Stimulated activated naive CD8-positive, alpha-beta T cell treated with anti-CD3 and anti-CD28 coated beads, Interleukin-15, Interleukin-2, amounts not matched to agents 100 U/mL and 50 U/mL, for 24 hours (primary cell): ENCODE measurements around the gene TLE1.
A peak's percentile ranks its signal among the peaks of the same experiment; 100 is the strongest.
"Not testable (repeated sequence)": the region's sequence is repeated elsewhere in the genome, so short reads cannot be mapped to it uniquely, and the experiment has no call there.

ENCODE experiments used
- ATAC-seq: fragments of 150-1000 bp; cut with Tn5 transposase; one replicate; pipeline ENCODE4 v1.10.0; 2021
- DNase-seq: peaks from one replicate; pipeline ENCODE4 v3.0.0; 2021

Gene TLE1

GRCh38 chr9:81621785-81622259 is 67.5 kb downstream of the TLE1 start:
- no peak for DNase-seq
- no peak for ATAC-seq

GRCh38 chr9:81621118-81621517 is 68.2 kb downstream of the TLE1 start:
- no peak for ATAC-seq
- no peak for DNase-seq

DNA sequence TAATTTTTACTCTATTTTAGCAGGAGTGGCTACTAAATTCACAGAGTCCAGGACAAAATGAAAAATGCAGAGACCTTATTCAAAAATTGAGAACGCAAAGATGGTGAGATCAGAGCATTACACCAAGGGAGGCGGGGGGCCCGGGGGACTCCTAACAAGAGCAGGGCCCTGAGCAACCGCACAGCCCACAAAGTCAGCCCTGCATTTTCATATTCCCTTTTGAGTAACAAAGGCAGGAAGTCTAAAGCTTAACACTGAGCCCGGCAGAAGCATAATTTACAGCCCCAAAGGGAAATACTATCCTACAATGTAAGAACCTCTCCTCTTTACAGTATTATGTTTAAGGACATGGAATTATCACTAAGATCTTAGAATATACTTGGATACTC is 69.4 kb downstream of the TLE1 start:
- peak; percentile 28 for ATAC-seq
- peak; percentile 22 for DNase-seq

DNA sequence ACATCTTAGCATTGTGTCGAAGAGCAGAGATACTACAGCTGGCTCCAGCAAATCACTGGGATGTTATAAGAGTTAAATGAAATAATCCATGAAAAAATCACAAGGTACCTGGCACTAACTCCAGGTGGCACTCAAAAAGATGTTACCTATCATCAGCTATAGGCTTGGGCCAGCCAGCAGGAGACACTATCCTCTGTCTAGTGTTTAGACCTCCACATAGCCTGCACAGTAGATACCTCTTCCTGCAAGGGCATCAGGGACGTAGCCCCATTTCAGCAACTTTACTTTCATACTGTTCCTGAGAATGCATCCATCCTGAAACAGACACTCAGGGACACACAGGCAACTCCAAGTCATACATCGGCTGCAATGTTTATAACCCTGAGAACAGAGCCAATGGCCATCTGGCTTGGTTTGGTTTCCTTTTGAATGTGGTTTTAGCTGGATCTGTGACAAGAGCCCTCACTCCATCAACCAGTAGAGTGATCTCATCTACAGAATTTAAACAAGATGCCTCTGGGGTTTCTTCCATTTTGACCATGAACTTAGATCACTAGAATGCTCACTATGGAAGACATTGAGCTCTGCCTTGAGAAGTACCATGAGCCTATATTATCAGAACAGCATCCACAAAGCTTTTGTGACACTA is 69.9 kb downstream of the TLE1 start:
- DNase-seq = no peak
- ATAC-seq = no peak

- no peak for ATAC-seq
These were observed 70.4 kb downstream of the TLE1 start for GRCh38 chr9:81618923-81619322.

DNA sequence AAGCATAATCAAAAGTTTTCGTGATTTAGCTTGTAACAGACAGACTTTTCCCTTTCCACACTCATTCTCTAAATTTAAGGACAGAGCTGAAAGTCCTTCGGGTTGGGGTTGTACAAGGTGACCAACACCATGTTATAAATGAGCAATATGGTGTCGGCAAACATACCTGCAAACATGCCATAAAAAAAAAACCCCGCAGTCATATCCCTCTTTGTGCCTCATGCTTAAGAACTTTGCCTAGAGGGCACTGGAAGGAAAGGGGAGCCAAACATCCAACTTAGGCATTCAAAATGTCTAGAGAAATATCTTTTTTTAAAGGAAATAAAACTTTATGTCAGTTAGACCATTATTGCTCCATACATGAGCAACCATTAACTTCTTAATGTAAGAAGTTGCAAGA is 73.2 kb downstream of the TLE1 start:
- DNase-seq (no peak), ATAC-seq (no peak)

More at GRCh38 chr9:81618923-81619322, 70.4 kb downstream of the TLE1 start:
- no peak for DNase-seq

- ATAC-seq (no peak), DNase-seq (no peak)
These were observed 75.0 kb downstream of the TLE1 start for GRCh38 chr9:81614335-81614734.

DNA sequence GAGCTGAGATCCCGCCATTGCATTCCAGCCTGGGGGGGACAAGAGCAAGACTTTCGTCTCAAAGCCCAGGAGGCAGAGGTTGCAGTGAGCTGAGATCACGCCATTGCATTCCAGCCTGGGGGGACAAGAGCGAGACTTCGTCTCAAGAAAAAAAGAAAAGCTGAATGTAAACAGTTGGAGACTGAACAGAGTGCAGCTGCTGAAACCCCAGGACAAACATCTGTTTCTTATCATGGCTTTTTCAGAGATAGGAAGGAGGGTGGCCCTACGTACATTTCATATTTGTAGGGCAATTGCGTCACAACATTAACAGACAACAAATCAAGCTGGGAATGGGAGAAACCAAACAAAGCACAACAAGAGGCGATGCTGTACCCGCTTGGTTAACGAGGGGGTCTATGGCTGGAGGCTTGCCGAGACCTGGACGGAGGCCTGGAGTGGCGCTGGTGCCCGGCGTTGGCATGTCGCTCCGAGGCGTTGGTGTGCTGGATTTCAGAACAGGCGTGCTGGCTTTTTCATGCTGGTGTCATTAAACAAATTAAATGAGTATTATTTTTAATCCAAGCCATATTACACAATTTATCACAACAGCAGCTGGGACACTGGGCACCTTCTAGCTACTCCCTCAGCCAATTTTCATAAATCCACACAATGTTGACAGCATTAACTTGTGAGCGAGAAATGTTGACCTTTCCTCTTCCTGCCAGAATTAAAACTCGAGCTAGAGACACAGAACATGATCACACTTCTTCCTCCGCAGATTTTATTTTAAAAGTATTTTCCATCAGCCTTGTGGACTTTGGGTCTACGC is 76.1 kb downstream of the TLE1 start:
- ATAC-seq = no peak
- DNase-seq = no peak

DNA sequence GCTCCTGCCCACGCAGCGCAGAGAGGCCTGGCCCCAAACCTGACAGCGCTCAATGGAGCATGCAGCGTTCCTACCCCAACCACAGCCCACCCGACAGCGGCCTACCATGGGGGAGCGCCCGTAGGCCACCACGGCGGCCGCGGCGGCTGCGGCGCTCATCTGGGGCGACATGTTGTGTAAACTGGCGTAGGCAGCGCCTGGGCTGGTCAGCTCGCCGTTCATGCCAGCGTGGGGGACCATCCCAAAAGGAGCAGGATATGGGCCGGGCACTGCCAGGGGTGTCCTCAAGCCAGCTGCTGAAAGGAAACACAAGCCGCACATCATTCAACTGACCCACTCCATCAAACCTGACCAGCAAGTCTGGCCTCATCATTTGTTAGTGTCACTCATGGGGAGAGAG is 77.7 kb downstream of the TLE1 start:
- no peak for DNase-seq
- no peak for ATAC-seq

DNA sequence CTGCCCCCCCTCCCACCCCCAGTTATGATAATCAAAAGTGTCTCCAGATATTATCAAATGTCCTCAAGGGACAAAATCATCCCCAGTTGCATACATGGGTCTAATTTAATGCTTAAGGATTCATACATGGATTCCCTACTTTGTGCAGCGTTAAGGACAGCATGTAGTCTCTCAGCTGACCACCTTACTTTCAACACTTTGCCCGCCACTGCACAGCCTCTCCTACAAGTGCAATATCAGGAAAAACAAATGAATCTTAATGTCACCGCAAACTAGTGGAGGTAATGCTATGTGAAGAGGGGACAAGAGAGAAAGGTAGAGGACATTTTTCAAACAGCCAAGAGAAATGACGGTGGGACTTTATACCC is 78.6 kb downstream of the TLE1 start:
- no peak for ATAC-seq
- DNase-seq = no peak

GRCh38 chr9:81609782-81610739 is 79.3 kb downstream of the TLE1 start:
- DNase-seq (no peak), ATAC-seq (peak; percentile 40)

GRCh38 chr9:81608289-81608657 is 81.1 kb downstream of the TLE1 start:
- ATAC-seq = no peak
- DNase-seq = no peak

GRCh38 chr9:81607593-81608288 is 81.6 kb downstream of the TLE1 start:
- ATAC-seq (no peak), DNase-seq (no peak)

DNA sequence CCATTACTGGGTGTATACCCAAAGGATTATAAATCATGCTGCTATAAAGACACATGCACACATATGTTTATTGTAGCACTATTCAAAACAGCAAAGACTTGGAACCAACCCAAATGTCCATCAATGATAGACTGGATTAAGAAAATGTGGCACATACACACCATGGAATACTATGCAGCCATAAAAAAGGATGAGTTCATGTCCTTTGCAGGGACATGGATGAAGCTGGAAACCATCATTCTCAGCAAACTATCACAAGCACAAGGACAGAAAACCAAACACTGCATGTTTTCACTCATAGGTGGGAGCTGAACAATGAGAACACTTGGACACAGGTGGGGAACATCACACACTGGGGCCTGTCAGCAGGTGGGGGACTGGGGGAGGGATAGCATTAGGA is 83.1 kb downstream of the TLE1 start:
- not testable (repeated sequence) for DNase-seq, ATAC-seq

DNA sequence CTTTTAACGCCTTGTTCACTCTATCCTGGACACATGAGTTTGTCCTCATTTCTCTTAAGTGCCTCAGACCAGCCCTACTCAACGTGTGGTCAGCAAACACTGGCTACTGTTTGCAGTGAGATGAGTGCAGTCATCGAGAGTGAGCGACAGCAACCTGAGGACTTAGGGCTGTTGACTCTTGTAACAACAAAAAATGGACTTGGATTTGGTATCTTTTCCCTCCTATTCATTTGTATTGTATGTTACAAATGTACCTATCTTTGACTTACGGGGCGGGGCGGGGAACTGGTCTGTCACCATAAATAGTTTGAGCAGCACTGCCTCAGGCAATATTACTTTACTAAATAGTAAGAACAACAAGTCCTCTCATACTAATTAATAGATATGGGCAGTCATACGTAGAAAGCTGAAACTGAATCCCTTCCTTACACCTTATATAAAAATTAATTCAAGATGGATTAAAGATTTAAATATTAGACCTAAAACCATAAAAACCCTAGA is 84.1 kb downstream of the TLE1 start:
- DNase-seq (no peak), ATAC-seq (no peak)

GRCh38 chr9:81604306-81605169 is 84.8 kb downstream of the TLE1 start:
- DNase-seq = no peak
- ATAC-seq = no peak

DNA sequence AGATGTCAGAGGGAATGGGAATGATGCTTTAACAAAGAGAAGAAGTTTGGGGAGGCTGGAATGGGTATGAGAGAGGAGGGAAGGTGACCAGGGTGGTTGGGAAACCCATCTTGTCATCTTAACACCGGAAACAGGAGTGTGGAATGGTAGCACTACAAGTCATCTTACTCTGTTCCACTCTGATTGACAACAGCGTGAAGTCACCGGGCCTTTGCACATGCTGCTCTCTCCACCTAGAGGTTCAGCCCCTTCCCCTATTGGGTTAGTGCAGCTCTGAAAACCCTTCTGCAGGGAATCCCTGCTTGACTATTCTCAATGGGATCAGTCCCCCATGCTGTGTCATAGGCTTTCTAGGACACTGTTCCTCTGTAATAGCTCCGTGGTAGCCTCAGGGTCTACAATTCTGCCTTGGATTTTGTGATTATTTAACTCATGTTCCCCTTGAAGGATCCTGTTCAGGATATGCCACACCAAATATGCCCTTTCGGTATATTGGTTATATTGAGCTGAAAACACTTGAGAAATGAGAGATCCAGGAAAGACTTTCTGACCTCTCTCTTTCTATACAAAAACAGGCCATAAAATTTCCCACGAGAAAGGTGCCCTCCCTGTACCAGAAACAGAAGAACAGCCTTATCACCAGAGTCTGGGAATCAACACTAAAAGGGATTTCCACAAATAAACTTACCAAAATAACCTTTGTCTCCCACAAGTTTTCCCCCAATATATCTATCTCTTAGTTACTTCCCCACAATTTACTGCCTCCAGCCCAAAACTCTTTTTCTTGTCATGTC is 86.3 kb downstream of the TLE1 start:
- no peak for DNase-seq
- ATAC-seq = no peak

DNA sequence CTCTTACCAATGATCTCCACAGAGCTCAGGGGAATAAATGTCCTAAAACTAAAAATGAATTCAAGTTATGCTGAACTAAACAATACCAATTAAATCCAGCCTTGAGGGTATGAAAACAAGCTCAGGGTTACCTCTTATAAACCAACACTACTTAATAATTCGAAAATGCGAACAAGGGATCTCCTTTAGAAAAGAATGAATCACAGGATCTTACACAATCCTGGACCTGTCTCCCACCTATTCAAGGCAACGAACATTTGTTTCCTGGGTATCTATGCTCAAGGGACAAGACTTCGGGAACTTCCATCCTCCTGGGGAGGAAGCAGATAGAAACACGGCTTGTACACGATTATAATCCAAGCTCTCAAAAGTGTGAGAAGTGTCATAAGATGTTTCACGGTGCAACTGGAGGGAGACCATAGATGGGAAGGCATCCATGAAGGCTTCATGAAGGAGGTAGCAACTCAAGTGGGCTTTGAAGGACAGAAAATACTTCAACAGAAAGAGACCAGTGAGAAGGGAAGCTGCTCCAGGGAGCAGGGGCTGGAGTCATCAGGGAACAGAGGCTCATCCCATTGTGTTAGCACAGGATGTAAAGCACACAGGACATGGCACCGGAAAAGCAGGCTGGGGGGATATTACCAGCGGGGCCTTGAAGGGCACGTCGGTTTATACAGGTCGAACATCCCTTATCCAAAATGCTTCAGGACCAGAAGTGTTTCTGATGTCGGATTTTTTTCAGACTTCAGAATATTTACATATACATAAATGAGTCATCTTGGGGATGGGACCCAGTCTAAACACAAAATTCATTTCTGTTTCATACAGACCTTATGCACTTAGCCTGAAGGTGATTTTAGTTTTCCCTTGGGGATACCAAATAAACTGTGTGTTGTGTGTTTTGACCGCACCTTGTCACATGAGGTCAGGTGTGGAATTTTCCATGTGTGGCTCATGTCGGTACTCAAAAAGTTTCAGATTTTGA is 87.4 kb downstream of the TLE1 start:
- DNase-seq = no peak

DNA sequence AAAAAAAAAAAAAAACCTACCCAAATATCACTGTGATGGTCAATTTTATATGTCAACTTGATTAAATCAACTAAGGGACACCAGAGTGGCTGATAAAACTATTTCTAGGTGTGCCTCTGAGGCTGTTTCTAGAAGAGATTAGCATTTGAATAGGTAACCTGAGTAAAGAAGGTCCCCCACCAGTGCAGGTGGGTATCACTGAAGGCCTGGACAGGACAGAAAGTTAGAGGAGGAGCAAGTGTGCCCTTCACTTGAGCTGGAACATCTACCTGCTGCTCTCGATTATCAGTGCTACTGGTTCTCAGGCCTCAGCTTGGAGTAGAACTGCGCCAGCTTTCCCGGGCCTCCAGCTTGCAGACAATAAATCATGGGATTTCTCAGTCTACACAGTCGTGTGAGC is 88.7 kb downstream of the TLE1 start:
- DNase-seq (no peak), ATAC-seq (no peak)

More for the DNA sequence above, 87.4 kb downstream of the TLE1 start:
- no peak for ATAC-seq
